Activated naive CD4-positive, alpha-beta T cell treated with anti-CD3 and anti-CD28 coated beads, Interleukin-2, amount 50 U/mL, for 24 hours (primary cell): ENCODE measurements around the gene TMEM97.
A peak's percentile ranks its signal among the peaks of the same experiment; 100 is the strongest.

ENCODE experiments used
- H3K27ac Mint-ChIP-seq: one replicate; pipeline ENCODE4 v1.8.0; 2021; ENCODE audit warnings: mild to moderate bottlenecking, mixed read lengths
- H3K27me3 Mint-ChIP-seq: one replicate; pipeline ENCODE4 v1.8.0; 2021; ENCODE audit warnings: mixed read lengths
- H3K36me3 Mint-ChIP-seq: one replicate; pipeline ENCODE4 v1.8.0; 2021; ENCODE audit warnings: mixed read lengths
- H3K4me1 Mint-ChIP-seq: one replicate; pipeline ENCODE4 v1.8.0; 2021; ENCODE audit warnings: mixed read lengths
- H3K4me3 Mint-ChIP-seq: one replicate; pipeline ENCODE4 v1.8.0; 2021; ENCODE audit warnings: mild to moderate bottlenecking, mixed read lengths
- H3K9me3 Mint-ChIP-seq: one replicate; pipeline ENCODE4 v1.8.0; 2021; ENCODE audit warnings: mixed read lengths

Gene TMEM97

GRCh38 chr17:28364665-28365363, 45.8 kb downstream of the TMEM97 start, which contains the start of gene SEBOX:
Gene SEBOX, minus strand, starts transcription at chr17:28365199. Its CDS starts 48 bp downstream, at chr17:28365151.
- no peaks in the 10 kb centered on the region for H3K9me3 Mint-ChIP-seq
- H3K4me3 Mint-ChIP-seq = no peak within 1 kb of the TSS
- H3K36me3 Mint-ChIP-seq = peaks cover 5% of the 10 kb centered on the region
- H3K27ac Mint-ChIP-seq = no peak within 1 kb of the TSS
- H3K27me3 Mint-ChIP-seq = no peaks in the 10 kb centered on the region
- no peaks in the 10 kb centered on the region for H3K4me1 Mint-ChIP-seq

GRCh38 chr17:28365487-28365886, 46.5 kb downstream of the TMEM97 start:
- no peak overlapping the region for H3K27ac Mint-ChIP-seq
- H3K4me1 Mint-ChIP-seq = no peaks in the 10 kb centered on the region
- no peak overlapping the region for H3K4me3 Mint-ChIP-seq
- H3K36me3 Mint-ChIP-seq = peaks cover 5% of the 10 kb centered on the region
- H3K27me3 Mint-ChIP-seq = no peaks in the 10 kb centered on the region
- no peaks in the 10 kb centered on the region for H3K9me3 Mint-ChIP-seq

GRCh38 chr17:28366605-28367004, 47.6 kb downstream of the TMEM97 start:
- no peaks in the 10 kb centered on the region for H3K27me3 Mint-ChIP-seq
- no peak overlapping the region for H3K4me3 Mint-ChIP-seq
- no peaks in the 10 kb centered on the region for H3K9me3 Mint-ChIP-seq
- H3K4me1 Mint-ChIP-seq = peaks cover 5% of the 10 kb centered on the region
- peak overlapping the region; percentile 55 for H3K27ac Mint-ChIP-seq
- peaks cover 2% of the 10 kb centered on the region for H3K36me3 Mint-ChIP-seq

GRCh38 chr17:28367641-28368305, 48.8 kb downstream of the TMEM97 start:
- Mint-ChIP-seq H3K36me3 (peaks cover 2% of the 10 kb centered on the region), H3K9me3 (no peaks in the 10 kb centered on the region), H3K27ac (no peak overlapping the region), H3K4me3 (no peak overlapping the region), H3K27me3 (no peaks in the 10 kb centered on the region), H3K4me1 (peaks cover 8% of the 10 kb centered on the region)

- H3K27ac Mint-ChIP-seq = no peak overlapping the region
- H3K4me3 Mint-ChIP-seq = no peak overlapping the region
- H3K36me3 Mint-ChIP-seq = peaks cover 2% of the 10 kb centered on the region
- no peaks in the 10 kb centered on the region for H3K9me3 Mint-ChIP-seq
- peaks cover 14% of the 10 kb centered on the region for H3K4me1 Mint-ChIP-seq
- no peaks in the 10 kb centered on the region for H3K27me3 Mint-ChIP-seq
These were observed 49.4 kb downstream of the TMEM97 start for GRCh38 chr17:28368306-28368831.

- H3K4me1 Mint-ChIP-seq = peaks cover 18% of the 10 kb centered on the region
- no peak overlapping the region for H3K27ac Mint-ChIP-seq
- no peaks in the 10 kb centered on the region for H3K27me3 Mint-ChIP-seq
- H3K9me3 Mint-ChIP-seq = no peaks in the 10 kb centered on the region
- no peak overlapping the region for H3K4me3 Mint-ChIP-seq
- no peaks in the 10 kb centered on the region for H3K36me3 Mint-ChIP-seq
These were observed 50.1 kb downstream of the TMEM97 start for GRCh38 chr17:28368915-28369683.

- no peak overlapping the region for H3K4me3 Mint-ChIP-seq
- no peak overlapping the region for H3K27ac Mint-ChIP-seq
- peaks cover 18% of the 10 kb centered on the region for H3K4me1 Mint-ChIP-seq
- no peaks in the 10 kb centered on the region for H3K9me3 Mint-ChIP-seq
- H3K36me3 Mint-ChIP-seq = no peaks in the 10 kb centered on the region
- no peaks in the 10 kb centered on the region for H3K27me3 Mint-ChIP-seq
These were observed 50.7 kb downstream of the TMEM97 start for GRCh38 chr17:28369684-28370034.

GRCh38 chr17:28370035-28370743, 51.2 kb downstream of the TMEM97 start, which contains the start of gene VTN:
Gene VTN, minus strand, starts transcription at chr17:28370307. Its CDS starts 104 bp downstream, at chr17:28370203.
- no peaks in the 10 kb centered on the region for H3K27me3 Mint-ChIP-seq
- H3K27ac Mint-ChIP-seq = peak within 1 kb of the TSS; percentile 92
- H3K4me3 Mint-ChIP-seq = peak within 1 kb of the TSS; percentile 96
- peaks cover 21% of the 10 kb centered on the region for H3K4me1 Mint-ChIP-seq
- no peaks in the 10 kb centered on the region for H3K9me3 Mint-ChIP-seq
- H3K36me3 Mint-ChIP-seq = no peaks in the 10 kb centered on the region

GRCh38 chr17:28370744-28371103, 51.7 kb downstream of the TMEM97 start:
- Mint-ChIP-seq H3K27me3 (no peaks in the 10 kb centered on the region), H3K4me3 (peak overlapping the region; percentile 96), H3K9me3 (no peaks in the 10 kb centered on the region), H3K36me3 (no peaks in the 10 kb centered on the region), H3K27ac (no peak overlapping the region), H3K4me1 (peaks cover 21% of the 10 kb centered on the region)

GRCh38 chr17:28371245-28372202, 52.5 kb downstream of the TMEM97 start, which contains the start of gene SARM1:
Gene SARM1, plus strand, starts transcription at chr17:28371694. Its CDS starts 339 bp downstream, at chr17:28372033.
- peak within 1 kb of the TSS; percentile 92 for H3K27ac Mint-ChIP-seq
- H3K36me3 Mint-ChIP-seq = no peaks in the 10 kb centered on the region
- no peaks in the 10 kb centered on the region for H3K9me3 Mint-ChIP-seq
- H3K4me1 Mint-ChIP-seq = peaks cover 21% of the 10 kb centered on the region
- H3K4me3 Mint-ChIP-seq = peak within 1 kb of the TSS; percentile 96
- H3K27me3 Mint-ChIP-seq = no peaks in the 10 kb centered on the region

GRCh38 chr17:28372203-28372944, 53.4 kb downstream of the TMEM97 start:
- H3K36me3 Mint-ChIP-seq = no peaks in the 10 kb centered on the region
- H3K9me3 Mint-ChIP-seq = no peaks in the 10 kb centered on the region
- peaks cover 21% of the 10 kb centered on the region for H3K4me1 Mint-ChIP-seq
- H3K4me3 Mint-ChIP-seq = peak overlapping the region; percentile 96
- peak overlapping the region; percentile 68 for H3K27ac Mint-ChIP-seq
- H3K27me3 Mint-ChIP-seq = no peaks in the 10 kb centered on the region

- Mint-ChIP-seq H3K27me3 (no peaks in the 10 kb centered on the region), H3K4me3 (peak overlapping the region; percentile 85), H3K4me1 (peaks cover 21% of the 10 kb centered on the region), H3K36me3 (no peaks in the 10 kb centered on the region), H3K27ac (peak overlapping the region; percentile 68), H3K9me3 (no peaks in the 10 kb centered on the region)
These were observed 53.9 kb downstream of the TMEM97 start for GRCh38 chr17:28372945-28373274.
